HepG2 (cell line): Measurements from ENCODE around the gene ACYP2. TPM values are rescaled to one million over a fixed set of nuclear protein-coding genes. Genes with fewer than 3 reads are reported as not detected.

Experiments used
- GTF2F1 ChIP-seq: fragments of 150-350 bp; IDR thresholded peaks from 2 replicates; pipeline ENCODE4 v1.6.1; 2014; ENCODE audit warnings: low read length
- KDM2A ChIP-seq: sonication (generic); formaldehyde crosslinking; IDR thresholded peaks from 2 replicates; pipeline ENCODE4 v1.4.0; 2020; ENCODE audit warnings: low read depth, missing genetic modification reagents, borderline replicate concordance
- MXI1 ChIP-seq: IDR thresholded peaks from 3 replicates; pipeline ENCODE4 v1.6.1; 2012; ENCODE audit warnings: low read depth, low read length, inconsistent platforms, borderline replicate concordance
- NFRKB ChIP-seq: fragments of 450-650 bp; IDR thresholded peaks from 2 replicates; pipeline ENCODE4 v1.6.1; 2017
- PHF21A ChIP-seq: sonication (generic); formaldehyde crosslinking; IDR thresholded peaks from 2 replicates; pipeline ENCODE4 v1.5.0; 2020; ENCODE audit warnings: mild to moderate bottlenecking, missing genetic modification reagents
- RELA ChIP-seq: sonication (generic); formaldehyde crosslinking; IDR thresholded peaks from 2 replicates; pipeline ENCODE4 v1.4.0; 2020; ENCODE audit warnings: missing genetic modification reagents
- SMARCC2 ChIP-seq: fragments of 450-650 bp; IDR thresholded peaks from 2 replicates; pipeline ENCODE4 v1.6.1; 2017; ENCODE audit warnings: antibody characterized with exemption, mild to moderate bottlenecking
- SOX5 ChIP-seq: IDR thresholded peaks from 2 replicates; pipeline ENCODE4 v1.6.1; 2016; ENCODE audit warnings: borderline replicate concordance
- SP140L ChIP-seq: sonication (generic); formaldehyde crosslinking; IDR thresholded peaks from 2 replicates; pipeline ENCODE4 v1.4.0; 2020; ENCODE audit warnings: missing genetic modification reagents, borderline replicate concordance
- SP5 ChIP-seq: IDR thresholded peaks from 2 replicates; pipeline ENCODE4 v1.6.1; 2016; ENCODE audit warnings: low read depth, borderline replicate concordance
- SRSF4 ChIP-seq: fragments of 200-400 bp; formaldehyde crosslinking; IDR thresholded peaks from one replicate; pipeline ENCODE4 v1.6.1; 2018; ENCODE audit warnings: mild to moderate bottlenecking, low read depth, low read length, moderate library complexity; ENCODE audit not compliant: poor library complexity, severe bottlenecking
- SSRP1 ChIP-seq: IDR thresholded peaks from 2 replicates; pipeline ENCODE4 v1.6.1; 2016; ENCODE audit warnings: control low read depth
- TBP ChIP-seq: sonication (generic); formaldehyde crosslinking; IDR thresholded peaks from 2 replicates; pipeline ENCODE4 v1.5.0; 2020; ENCODE audit warnings: missing genetic modification reagents
- TBX2 ChIP-seq: sonication (generic); formaldehyde crosslinking; IDR thresholded peaks from 2 replicates; pipeline ENCODE4 v1.5.0; 2020; ENCODE audit warnings: missing genetic modification reagents, mild to moderate bottlenecking, borderline replicate concordance
- UBTF ChIP-seq: sonication (generic); formaldehyde crosslinking; IDR thresholded peaks from 2 replicates; pipeline ENCODE4 v1.4.0; 2020; ENCODE audit warnings: mild to moderate bottlenecking, missing genetic modification reagents
- ZNF232 ChIP-seq: sonication (generic); formaldehyde crosslinking; IDR thresholded peaks from 2 replicates; pipeline ENCODE4 v1.4.0; 2020; ENCODE audit warnings: missing genetic modification reagents, borderline replicate concordance
- ZNF3 ChIP-seq: IDR thresholded peaks from 2 replicates; pipeline ENCODE4 v1.7.0; 2017; ENCODE audit warnings: inconsistent platforms
- ZNF432 ChIP-seq: sonication (generic); formaldehyde crosslinking; IDR thresholded peaks from 2 replicates; pipeline ENCODE4 v1.5.0; 2020; ENCODE audit warnings: missing genetic modification reagents, mild to moderate bottlenecking, borderline replicate concordance
- ZNF549 ChIP-seq: sonication (generic); formaldehyde crosslinking; IDR thresholded peaks from 2 replicates; pipeline ENCODE4 v1.5.0; 2020; ENCODE audit warnings: missing genetic modification reagents
- ZNF574 ChIP-seq: sonication (generic); formaldehyde crosslinking; IDR thresholded peaks from 2 replicates; pipeline ENCODE4 v1.4.0; 2020; ENCODE audit warnings: missing genetic modification reagents
- ZNF773 ChIP-seq: sonication (generic); formaldehyde crosslinking; IDR thresholded peaks from 2 replicates; pipeline ENCODE4 v1.4.0; 2020; ENCODE audit warnings: missing genetic modification reagents, borderline replicate concordance
- ZNF816 ChIP-seq: sonication (generic); formaldehyde crosslinking; IDR thresholded peaks from 2 replicates; pipeline ENCODE4 v1.8.0; 2022; ENCODE audit warnings: missing genetic modification reagents, mild to moderate bottlenecking, borderline replicate concordance
- polyA plus RNA-seq, 8 experiments: library from polyadenylated mRNA; depleted of rRNA in 3 of 8; stranded (reverse) in 7 of 8; unstranded in 1 of 8; fragments of >200 nt; fragmentation: Illumina TruSeq in 4 of 8; extraction: Trizol in 4 of 8; gene quantifications; 2 replicates each; pipeline versions ENCODE4 v1.2.1 to v1.2.3, GENCODE V29; 2011 to 2016; ENCODE audit warnings: low read depth in 4 of 8, missing spikeins in 1 of 8, mixed read lengths in 1 of 8; ENCODE audit not compliant: insufficient read depth in 1 of 8
- total RNA-seq, 5 experiments: library from RNA; depleted of rRNA; stranded (reverse); fragments of >200 nt; fragmentation: Illumina TruSeq; extraction: Trizol; gene quantifications; 2 replicates each; pipeline ENCODE4 v1.2.3, GENCODE V29; 2016; ENCODE audit warnings: low read depth in 1 of 5
- TF ChIP-seq, protein P1 (sequence below): sonication (generic); formaldehyde crosslinking; IDR thresholded peaks from 2 replicates; pipeline ENCODE4 v1.8.1; 2023; ENCODE audit warnings: mild to moderate bottlenecking, missing genetic modification reagents
- TF ChIP-seq, protein P2 (sequence below): sonication (generic); formaldehyde crosslinking; IDR thresholded peaks from 2 replicates; pipeline ENCODE4 v1.4.0; 2020; ENCODE audit warnings: missing genetic modification reagents

The ACYP2 gene
- total and polyA plus RNA-seq, 2 of the 13 experiments (the other 11 are each of a cell fraction or from before 2014, with no cell fraction given), result 12.3 to 12.7 TPM

- TF ChIP-seq, protein P1, sequence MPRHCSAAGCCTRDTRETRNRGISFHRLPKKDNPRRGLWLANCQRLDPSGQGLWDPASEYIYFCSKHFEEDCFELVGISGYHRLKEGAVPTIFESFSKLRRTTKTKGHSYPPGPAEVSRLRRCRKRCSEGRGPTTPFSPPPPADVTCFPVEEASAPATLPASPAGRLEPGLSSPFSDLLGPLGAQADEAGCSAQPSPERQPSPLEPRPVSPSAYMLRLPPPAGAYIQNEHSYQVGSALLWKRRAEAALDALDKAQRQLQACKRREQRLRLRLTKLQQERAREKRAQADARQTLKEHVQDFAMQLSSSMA, result no peak
- TF ChIP-seq ZNF3 (CRISPR knock-in tag) (peak; percentile 65; the same call in 1 of the 2 replicates), ZNF432 (no peak), ZNF574 (CRISPR knock-in tag) (peak; percentile 30; the same call in 1 of the 2 replicates), ZNF232 (CRISPR knock-in tag) (no peak), PHF21A (CRISPR knock-in tag) (peak; percentile 64; the same call in 1 of the 2 replicates), SSRP1 (no peak; the same call in 1 of the 2 replicates), ZNF549 (CRISPR knock-in tag) (no peak), KDM2A (no peak), GTF2F1 (no peak), SMARCC2 (0 out of 2 replicates have a peak, but pooled peaks have one; percentile 21), UBTF (CRISPR knock-in tag) (no peak), SOX5 (CRISPR knock-in tag) (peak; percentile 100), SRSF4 (no peak), NFRKB (no peak), ZNF816 (CRISPR knock-in tag) (no peak; the same call in 1 of the 2 replicates), TBX2 (CRISPR knock-in tag) (peak; percentile 77), RELA (CRISPR knock-in tag) (0 out of 2 replicates have a peak, but pooled peaks have one; percentile 69), SP5 (CRISPR knock-in tag) (peak; percentile 81), TBP (no peak), ZNF773 (CRISPR knock-in tag) (no peak), SP140L (CRISPR knock-in tag) (no peak), MXI1 (no peak)
- TF ChIP-seq, protein P2, sequence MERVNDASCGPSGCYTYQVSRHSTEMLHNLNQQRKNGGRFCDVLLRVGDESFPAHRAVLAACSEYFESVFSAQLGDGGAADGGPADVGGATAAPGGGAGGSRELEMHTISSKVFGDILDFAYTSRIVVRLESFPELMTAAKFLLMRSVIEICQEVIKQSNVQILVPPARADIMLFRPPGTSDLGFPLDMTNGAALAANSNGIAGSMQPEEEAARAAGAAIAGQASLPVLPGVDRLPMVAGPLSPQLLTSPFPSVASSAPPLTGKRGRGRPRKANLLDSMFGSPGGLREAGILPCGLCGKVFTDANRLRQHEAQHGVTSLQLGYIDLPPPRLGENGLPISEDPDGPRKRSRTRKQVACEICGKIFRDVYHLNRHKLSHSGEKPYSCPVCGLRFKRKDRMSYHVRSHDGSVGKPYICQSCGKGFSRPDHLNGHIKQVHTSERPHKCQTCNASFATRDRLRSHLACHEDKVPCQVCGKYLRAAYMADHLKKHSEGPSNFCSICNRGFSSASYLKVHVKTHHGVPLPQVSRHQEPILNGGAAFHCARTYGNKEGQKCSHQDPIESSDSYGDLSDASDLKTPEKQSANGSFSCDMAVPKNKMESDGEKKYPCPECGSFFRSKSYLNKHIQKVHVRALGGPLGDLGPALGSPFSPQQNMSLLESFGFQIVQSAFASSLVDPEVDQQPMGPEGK, result peak; percentile 56
Observed at GRCh38 chr2:54207666-54208195, 92.3 kb downstream of the ACYP2 start (continued).
